Measurements from ENCODE around the gene KCNIP1. TPM values are rescaled to one million over a fixed set of nuclear protein-coding genes. Genes with fewer than 3 reads are reported as not detected.

Gene KCNIP1
- total RNA-seq, 2 experiments from 2014 or later = not detected

DNA sequence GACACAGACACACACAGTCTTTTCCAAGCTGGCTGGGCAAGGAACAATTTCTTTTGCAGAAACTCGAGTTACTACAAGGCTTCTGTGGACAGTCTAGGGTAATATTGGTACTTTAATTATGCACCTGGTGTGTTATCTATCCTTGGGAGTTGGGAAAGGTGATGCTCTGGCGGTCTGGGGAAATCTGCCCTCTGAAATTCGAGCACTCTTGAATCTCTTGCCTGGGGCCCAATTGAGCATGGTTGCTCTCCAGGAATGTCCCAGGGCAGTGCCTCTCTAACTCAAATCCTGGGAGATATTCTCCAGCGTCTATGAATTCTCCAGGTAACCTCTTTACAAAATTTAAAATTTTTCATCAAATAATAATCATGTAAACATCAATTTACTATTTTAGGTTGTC, 69.3 kb downstream of the KCNIP1 start:
- H3K36me3 ChIP-seq (ENCODE audit: insufficient read depth, low read length) = no peaks in the 10 kb centered on the region
- H3K27me3 Mint-ChIP-seq = peaks cover 66% of the 10 kb centered on the region
- no peak overlapping the region for H3K4me3 ChIP-seq (ENCODE audit: low read length)
- POLR2A ChIA-PET = no interaction called here
- no peaks in the 10 kb centered on the region for H3K9me3 ChIP-seq (ENCODE audit: control insufficient read depth in 1 of 2, insufficient read depth in 1 of 2, low read length in 2 of 2)
- H3K27ac ChIP-seq (ENCODE audit: low read depth in 1 of 2, low read length in 2 of 2) = no peak overlapping the region
- H3K27me3 ChIP-seq (ENCODE audit: control insufficient read depth in 1 of 2, insufficient read depth in 2 of 2, low read length in 2 of 2) = peaks cover 9% of the 10 kb centered on the region in 2 experiments
- intact Hi-C loops (cut with DNase I, micrococcal nuclease) = no loop called here
- no peak overlapping the region for H3K4me3 Mint-ChIP-seq
- DNase-seq (no peak), ATAC-seq (ENCODE audit: poor library complexity) (no peak)
- no peaks in the 10 kb centered on the region for H3K9me3 Mint-ChIP-seq
- no peaks in the 10 kb centered on the region for H3K4me1 Mint-ChIP-seq (ENCODE audit: low read depth)
- CTCF ChIA-PET = no interaction called here
- H3K27ac Mint-ChIP-seq = no peak overlapping the region
- H3K36me3 Mint-ChIP-seq (ENCODE audit: low read depth) = no peaks in the 10 kb centered on the region
- TF ChIP-seq, protein P1, sequence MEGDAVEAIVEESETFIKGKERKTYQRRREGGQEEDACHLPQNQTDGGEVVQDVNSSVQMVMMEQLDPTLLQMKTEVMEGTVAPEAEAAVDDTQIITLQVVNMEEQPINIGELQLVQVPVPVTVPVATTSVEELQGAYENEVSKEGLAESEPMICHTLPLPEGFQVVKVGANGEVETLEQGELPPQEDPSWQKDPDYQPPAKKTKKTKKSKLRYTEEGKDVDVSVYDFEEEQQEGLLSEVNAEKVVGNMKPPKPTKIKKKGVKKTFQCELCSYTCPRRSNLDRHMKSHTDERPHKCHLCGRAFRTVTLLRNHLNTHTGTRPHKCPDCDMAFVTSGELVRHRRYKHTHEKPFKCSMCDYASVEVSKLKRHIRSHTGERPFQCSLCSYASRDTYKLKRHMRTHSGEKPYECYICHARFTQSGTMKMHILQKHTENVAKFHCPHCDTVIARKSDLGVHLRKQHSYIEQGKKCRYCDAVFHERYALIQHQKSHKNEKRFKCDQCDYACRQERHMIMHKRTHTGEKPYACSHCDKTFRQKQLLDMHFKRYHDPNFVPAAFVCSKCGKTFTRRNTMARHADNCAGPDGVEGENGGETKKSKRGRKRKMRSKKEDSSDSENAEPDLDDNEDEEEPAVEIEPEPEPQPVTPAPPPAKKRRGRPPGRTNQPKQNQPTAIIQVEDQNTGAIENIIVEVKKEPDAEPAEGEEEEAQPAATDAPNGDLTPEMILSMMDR (IDR thresholded peaks at IDR 0.05) = no peak
- H3K4me1 ChIP-seq (ENCODE audit: insufficient read depth, low read length) = no peaks in the 10 kb centered on the region

DNA sequence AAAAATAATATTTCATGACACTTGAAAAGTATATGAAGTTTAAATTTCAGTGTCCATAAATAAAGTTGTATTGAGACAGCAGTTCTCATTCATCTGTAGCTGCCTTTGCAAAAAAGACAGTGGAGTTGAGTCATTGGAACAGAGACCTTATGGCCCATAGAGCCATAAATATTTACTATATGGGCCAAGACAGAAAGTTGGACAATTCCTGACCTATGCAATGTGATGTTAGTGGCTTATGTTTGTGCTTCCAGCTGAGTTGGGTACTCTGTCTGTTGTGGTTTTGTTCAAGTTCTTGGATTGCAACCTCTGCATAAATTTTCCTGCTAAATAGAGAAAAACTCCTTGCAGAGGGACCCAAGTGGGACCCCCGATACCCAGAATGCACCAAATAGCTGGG, 69.8 kb downstream of the KCNIP1 start:
- peaks cover 9% of the 10 kb centered on the region in 2 experiments for H3K27me3 ChIP-seq (ENCODE audit: control insufficient read depth in 1 of 2, insufficient read depth in 2 of 2, low read length in 2 of 2)
- no peaks in the 10 kb centered on the region for H3K4me1 ChIP-seq (ENCODE audit: insufficient read depth, low read length)
- no peaks in the 10 kb centered on the region for H3K9me3 ChIP-seq (ENCODE audit: control insufficient read depth in 1 of 2, insufficient read depth in 1 of 2, low read length in 2 of 2)
- no peak overlapping the region for H3K4me3 ChIP-seq (ENCODE audit: low read length)
- Mint-ChIP-seq H3K4me1 (ENCODE audit: low read depth) (no peaks in the 10 kb centered on the region), H3K9me3 (no peaks in the 10 kb centered on the region), H3K4me3 (no peak overlapping the region), H3K27ac (no peak overlapping the region), H3K27me3 (peaks cover 71% of the 10 kb centered on the region), H3K36me3 (ENCODE audit: low read depth) (no peaks in the 10 kb centered on the region)
- intact Hi-C loops (cut with DNase I, micrococcal nuclease) = no loop called here
- ChIA-PET POLR2A (no interaction called here), CTCF (no interaction called here)
- DNase-seq (no peak), ATAC-seq (ENCODE audit: poor library complexity) (no peak)
- TF ChIP-seq, protein P1 (IDR thresholded peaks at IDR 0.05) = no peak
- H3K27ac ChIP-seq (ENCODE audit: low read depth in 1 of 2, low read length in 2 of 2) = no peak overlapping the region
- H3K36me3 ChIP-seq (ENCODE audit: insufficient read depth, low read length) = no peaks in the 10 kb centered on the region

DNA sequence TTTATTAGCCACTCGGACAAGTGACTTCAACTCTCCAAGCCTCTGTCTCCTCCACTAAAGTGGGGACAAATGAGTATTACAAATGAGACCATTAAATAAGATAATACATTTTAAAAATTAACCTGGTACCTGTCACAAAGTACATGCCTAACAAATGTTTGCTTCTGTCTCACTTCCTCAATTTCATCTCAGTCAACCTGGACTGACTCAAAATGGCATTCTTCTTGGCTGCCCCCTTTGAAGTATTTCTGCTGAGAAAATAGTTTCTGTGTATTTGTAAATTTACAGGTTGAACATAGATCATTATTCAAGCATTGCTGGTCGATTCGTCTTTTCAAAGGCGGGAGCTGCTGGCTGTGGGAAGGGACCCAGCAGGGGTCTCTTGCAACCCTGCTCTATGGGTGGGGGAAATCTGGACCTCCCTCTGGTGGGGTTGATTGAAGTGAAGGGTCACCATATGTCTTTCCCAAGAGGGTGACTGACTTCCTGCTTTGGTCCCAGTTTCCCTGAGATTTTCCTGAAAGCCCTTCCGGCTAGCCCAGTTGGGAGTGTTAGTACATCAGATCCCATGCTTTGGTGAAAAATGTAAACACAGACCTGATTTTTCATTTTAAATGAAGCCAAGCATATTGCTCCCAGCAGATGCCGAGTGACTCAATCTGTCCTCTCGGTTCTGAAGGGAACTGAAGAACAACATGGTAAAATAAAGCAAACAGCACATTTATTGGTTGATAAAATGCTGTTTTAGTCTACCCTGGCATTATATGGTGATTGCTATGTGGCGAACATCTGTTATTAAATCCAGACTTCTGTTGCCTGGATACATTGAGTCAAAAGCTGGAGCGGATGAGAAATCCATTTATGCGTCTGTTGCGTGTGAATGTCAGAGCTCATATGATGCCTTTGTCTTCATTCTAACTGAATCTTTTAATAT, 73.0 kb downstream of the KCNIP1 start:
- DNase-seq (no peak), ATAC-seq (ENCODE audit: poor library complexity) (no peak)
- no peak overlapping the region for H3K27ac Mint-ChIP-seq
- no peak overlapping the region for H3K27ac ChIP-seq (ENCODE audit: low read depth in 1 of 2, low read length in 2 of 2)
- CTCF ChIA-PET = no interaction called here
- no peak overlapping the region for H3K4me3 ChIP-seq (ENCODE audit: low read length)
- intact Hi-C loops (cut with DNase I, micrococcal nuclease) = no loop called here
- no peaks in the 10 kb centered on the region for H3K9me3 ChIP-seq (ENCODE audit: control insufficient read depth in 1 of 2, insufficient read depth in 1 of 2, low read length in 2 of 2)
- peaks cover 4% of the 10 kb centered on the region in 2 experiments for H3K27me3 ChIP-seq (ENCODE audit: control insufficient read depth in 1 of 2, insufficient read depth in 2 of 2, low read length in 2 of 2)
- H3K4me1 ChIP-seq (ENCODE audit: insufficient read depth, low read length) = no peaks in the 10 kb centered on the region
- H3K36me3 Mint-ChIP-seq (ENCODE audit: low read depth) = no peaks in the 10 kb centered on the region
- H3K27me3 Mint-ChIP-seq = peaks cover 49% of the 10 kb centered on the region
- POLR2A ChIA-PET = no interaction called here
- TF ChIP-seq, protein P1 (IDR thresholded peaks at IDR 0.05) = no peak
- no peaks in the 10 kb centered on the region for H3K36me3 ChIP-seq (ENCODE audit: insufficient read depth, low read length)
- H3K4me3 Mint-ChIP-seq = no peak overlapping the region
- H3K9me3 Mint-ChIP-seq = no peaks in the 10 kb centered on the region
- H3K4me1 Mint-ChIP-seq (ENCODE audit: low read depth) = no peaks in the 10 kb centered on the region

Data from CD4-positive, alpha-beta T cell (primary cell).